ENCODE measurements around the gene SPNS3. TPM values are rescaled to one million over a fixed set of nuclear protein-coding genes. Genes with fewer than 3 reads are reported as not detected.

The SPNS3 gene
- polyA plus RNA-seq, 1 of the 3 experiments (the other 2 are of a cell fraction) = 0.05 TPM

GRCh38 chr17:4389079-4389478 lies 44.7 kb upstream of the SPNS3 start:
- H2AFZ ChIP-seq (ENCODE audit: low read depth) = no peak overlapping the region
- no peaks in the 10 kb centered on the region for H3K9me2 ChIP-seq
- no peaks in the 10 kb centered on the region for H3K9me3 ChIP-seq
- no peaks in the 10 kb centered on the region for H3K79me2 ChIP-seq (ENCODE audit: insufficient read depth)
- no peaks in the 10 kb centered on the region for H3F3A ChIP-seq (replicated peaks; ENCODE audit: insufficient read depth)
- 91% methylated on average over 7 of the region's 8 CpGs for WGBS (ENCODE audit: low lambda C conversion rate)
- H3K9ac ChIP-seq = no peak overlapping the region
- no peak for DNase-seq
- no peaks in the 10 kb centered on the region for H3K4me1 ChIP-seq (ENCODE audit: control insufficient read depth in 1 of 2, insufficient read depth in 2 of 2, low read depth in 1 of 2, low read length in 1 of 2)
- H3K36me3 ChIP-seq (replicated peaks in 1 of 2; ENCODE audit: control insufficient read depth in 1 of 2, insufficient read depth in 2 of 2, low read length in 1 of 2) = no peaks in the 10 kb centered on the region
- ChIA-PET POLR2A (interaction anchor here (0.6 kb wide), 1 partner anchor 130 kb away, joined by 3 read pairs; no protein-coding TSS in a partner anchor), CTCF (interaction anchor here (1.1 kb wide), 1 partner anchor 173 kb away, joined by 3 read pairs; no protein-coding TSS in a partner anchor)
- TF ChIP-seq IRF3 (IDR thresholded peaks at IDR 0.05; ENCODE audit: low read depth, low read length) (no peak), ZBTB33 (IDR thresholded peaks at IDR 0.05; ENCODE audit: borderline replicate concordance, low read depth) (no peak), GABPA (IDR thresholded peaks at IDR 0.05; ENCODE audit: low read depth) (no peak), FOXM1 (IDR thresholded peaks at IDR 0.05; ENCODE audit: low read depth) (no peak), NFIC (IDR thresholded peaks at IDR 0.05; ENCODE audit: borderline replicate concordance) (no peak), GATA2 (CRISPR knock-in tag; IDR thresholded peaks at IDR 0.05) (no peak), TAF1 (IDR thresholded peaks at IDR 0.05; ENCODE audit: borderline replicate concordance, low read depth, low read length) (no peak), REST (IDR thresholded peaks at IDR 0.05; ENCODE audit: low read depth, low read length) (no peak), YY1 (IDR thresholded peaks at IDR 0.05; ENCODE audit: low read depth) (no peak), POLR2AphosphoS5 (IDR thresholded peaks at IDR 0.05; ENCODE audit: low read depth, low read length) (no peak), PBX3 (IDR thresholded peaks at IDR 0.05) (no peak), MEF2A (IDR thresholded peaks at IDR 0.05; ENCODE audit: borderline replicate concordance, low read depth) (no peak), JUND (IDR thresholded peaks at IDR 0.05) (no peak), NRF1 (IDR thresholded peaks at IDR 0.05; ENCODE audit: low read depth, low read length) (no peak), TEAD4 (IDR thresholded peaks at IDR 0.05; ENCODE audit: borderline replicate concordance, insufficient read depth) (no peak), SIN3A (IDR thresholded peaks at IDR 0.05; ENCODE audit: borderline replicate concordance, low read depth, low read length) (no peak), RXRA (IDR thresholded peaks at IDR 0.05; ENCODE audit: borderline replicate concordance, low read depth) (no peak), RAD21 (IDR thresholded peaks at IDR 0.05; ENCODE audit: low read length) (no peak)
- H3K27me3 ChIP-seq (ENCODE audit: insufficient read depth) = no peaks in the 10 kb centered on the region
- H4K20me1 ChIP-seq (ENCODE audit: insufficient read depth) = no peaks in the 10 kb centered on the region
- no peak overlapping the region for H3K4me2 ChIP-seq
- no peak overlapping the region for H3K27ac ChIP-seq (ENCODE audit: low read depth in 2 of 2, low read length in 1 of 2)
- no peak overlapping the region for H3K4me3 ChIP-seq (ENCODE audit: low read depth in 2 of 2, low read length in 1 of 2)
